Endothelial cell of umbilical vein (primary cell): ENCODE results near the gene HOXA10.

Source experiments
- FOS ChIP-seq: IDR thresholded peaks from 2 replicates; pipeline ENCODE4 v1.6.1; 2011; ENCODE audit warnings: mild to moderate bottlenecking, low read length, moderate library complexity, borderline replicate concordance; ENCODE audit not compliant: insufficient read depth
- POLR2A ChIP-seq: IDR thresholded peaks from 2 replicates; pipeline ENCODE4 v1.6.1; 2012; ENCODE audit warnings: low read depth, mild to moderate bottlenecking, control low read depth, low read length
- TF ChIP-seq, protein P1 (sequence below), 2 donors: IDR thresholded peaks; 1 replicate in 1 of 2; 2 replicates in 1 of 2; pipeline ENCODE4 v1.5.1; 2011; ENCODE audit warnings: low read length in 2 of 2, mild to moderate bottlenecking in 2 of 2, moderate library complexity in 2 of 2, control low read depth in 1 of 2, inconsistent platforms in 1 of 2, low read depth in 1 of 2; ENCODE audit not compliant: insufficient read depth in 1 of 2; ENCODE audit errors: extremely low read depth in 1 of 2

DNA sequence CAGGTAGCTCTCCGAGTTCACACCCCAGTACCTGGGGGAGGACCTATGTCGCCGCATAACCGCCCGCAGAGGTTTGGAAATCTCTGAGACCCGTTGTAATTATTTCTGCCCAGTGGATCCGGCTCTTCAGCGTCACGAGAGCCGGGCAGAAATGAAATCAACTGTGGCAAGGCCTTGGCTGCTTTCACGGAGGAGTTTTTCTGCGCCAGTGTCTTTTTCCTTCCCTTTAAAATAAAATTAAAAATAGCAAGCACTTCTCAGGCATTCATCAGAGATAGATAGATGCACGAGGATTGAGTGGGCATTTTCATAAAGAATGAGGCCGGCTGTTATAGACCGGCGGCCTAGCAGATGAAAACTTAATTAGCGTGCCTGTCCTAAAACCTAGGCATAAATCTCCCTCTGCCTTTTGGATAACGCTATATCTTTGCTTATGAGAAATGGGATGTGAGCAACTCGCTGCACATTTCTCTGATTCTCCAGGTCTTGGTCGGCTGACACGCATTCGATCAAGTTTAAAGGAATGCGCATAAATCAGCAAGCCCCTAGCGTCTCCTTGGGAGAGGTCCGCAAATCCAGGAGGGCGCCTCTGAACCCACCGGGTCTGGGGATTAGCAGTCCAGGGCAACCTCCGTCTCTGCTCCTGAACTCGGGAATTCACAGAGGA, 19.3 kb upstream of the HOXA10 start:
- TF ChIP-seq, protein P1, sequence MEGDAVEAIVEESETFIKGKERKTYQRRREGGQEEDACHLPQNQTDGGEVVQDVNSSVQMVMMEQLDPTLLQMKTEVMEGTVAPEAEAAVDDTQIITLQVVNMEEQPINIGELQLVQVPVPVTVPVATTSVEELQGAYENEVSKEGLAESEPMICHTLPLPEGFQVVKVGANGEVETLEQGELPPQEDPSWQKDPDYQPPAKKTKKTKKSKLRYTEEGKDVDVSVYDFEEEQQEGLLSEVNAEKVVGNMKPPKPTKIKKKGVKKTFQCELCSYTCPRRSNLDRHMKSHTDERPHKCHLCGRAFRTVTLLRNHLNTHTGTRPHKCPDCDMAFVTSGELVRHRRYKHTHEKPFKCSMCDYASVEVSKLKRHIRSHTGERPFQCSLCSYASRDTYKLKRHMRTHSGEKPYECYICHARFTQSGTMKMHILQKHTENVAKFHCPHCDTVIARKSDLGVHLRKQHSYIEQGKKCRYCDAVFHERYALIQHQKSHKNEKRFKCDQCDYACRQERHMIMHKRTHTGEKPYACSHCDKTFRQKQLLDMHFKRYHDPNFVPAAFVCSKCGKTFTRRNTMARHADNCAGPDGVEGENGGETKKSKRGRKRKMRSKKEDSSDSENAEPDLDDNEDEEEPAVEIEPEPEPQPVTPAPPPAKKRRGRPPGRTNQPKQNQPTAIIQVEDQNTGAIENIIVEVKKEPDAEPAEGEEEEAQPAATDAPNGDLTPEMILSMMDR (IDR thresholded peaks at IDR 0.05; ENCODE audit: extremely low read depth in 1 of 2, insufficient read depth in 1 of 2, low read depth in 1 of 2, low read length in 2 of 2) = no peak
- TF ChIP-seq POLR2A (no peak), FOS (no peak)
